Stimulated activated CD4-positive, alpha-beta T cell treated with anti-CD3 and anti-CD28 coated beads, TNF-alpha, amount 100 ng/mL, for 24 hours (primary cell): ENCODE results near the gene IFNA8.
"Not testable (repeated sequence)": the region's sequence is repeated elsewhere in the genome, so short reads cannot be mapped to it uniquely, and the experiment has no call there.

Experiments used
- DNase-seq, 3 experiments: peaks; one replicate each; pipeline ENCODE4 v3.0.0-alpha.2; 2020; ENCODE audit warnings: low read depth in 3 of 3

Gene IFNA8

GRCh38 chr9:21428235-21428634 is 19.3 kb downstream of the IFNA8 start:
- no peak for DNase-seq

GRCh38 chr9:21429191-21429590 is 20.3 kb downstream of the IFNA8 start:
- no peak for DNase-seq

- no peak for DNase-seq
Observed at GRCh38 chr9:21432672-21433425, 23.9 kb downstream of the IFNA8 start.

- peak; percentile 6 to 24 (median 14) for DNase-seq
Observed at GRCh38 chr9:21434202-21435014, 25.5 kb downstream of the IFNA8 start.

GRCh38 chr9:21435015-21435383 is 26.1 kb downstream of the IFNA8 start:
- not testable (repeated sequence) for DNase-seq

GRCh38 chr9:21440139-21440538 is 31.2 kb downstream of the IFNA8 start, which contains the start of gene IFNA1:
IFNA1 (plus strand) TSS chr9:21440439; CDS start chr9:21440508, 69 bp downstream.
- DNase-seq: no peak

- DNase-seq: no peak
Observed at GRCh38 chr9:21443849-21444625, 35.1 kb downstream of the IFNA8 start.

GRCh38 chr9:21449312-21449711 is 40.4 kb downstream of the IFNA8 start:
- not testable (repeated sequence) for DNase-seq

GRCh38 chr9:21450733-21451394 is 41.9 kb downstream of the IFNA8 start:
- DNase-seq: no peak

GRCh38 chr9:21452681-21453080 is 43.8 kb downstream of the IFNA8 start:
- no peak for DNase-seq

- DNase-seq: no peak
Observed at GRCh38 chr9:21454149-21454548, 45.2 kb downstream of the IFNA8 start.

- peak in 2 of 3 experiments; percentile 3 to 14 for DNase-seq
Observed at GRCh38 chr9:21455320-21455719, 46.4 kb downstream of the IFNA8 start.
